ENCODE measurements around the gene VARS2. TPM values are rescaled to one million over a fixed set of nuclear protein-coding genes. Genes with fewer than 3 reads are reported as not detected.

The VARS2 gene
- total and polyA plus RNA-seq, 2 donors (not counting 3 experiments of a cell fraction or from before 2014, with no cell fraction given) = 17.8 to 34.3 TPM

DNA sequence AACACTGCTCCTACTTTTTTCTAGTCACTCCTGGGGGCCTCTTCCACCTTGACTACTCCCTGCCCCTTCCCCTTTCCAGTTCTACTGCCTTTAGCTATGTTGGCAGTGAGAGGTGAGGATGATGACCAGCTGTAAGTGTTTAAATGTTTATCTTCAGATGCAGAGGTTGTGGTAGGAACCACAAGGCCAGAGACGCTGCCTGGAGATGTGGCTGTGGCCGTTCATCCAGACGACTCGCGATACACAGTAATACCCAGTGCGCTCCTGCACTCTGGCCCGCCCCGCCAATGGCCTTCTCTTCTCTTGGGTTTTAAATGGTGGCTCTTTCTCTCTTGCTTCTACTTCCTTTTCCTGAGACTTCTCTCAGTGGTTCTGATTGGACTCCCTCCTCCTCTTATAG lies 4.6 kb downstream of the VARS2 start:
- BruUV-seq (replicated peaks) = no TSS peak
- dilution Hi-C loops (cut with MboI; ENCODE audit: extremely low pct_ligation_motif_present, low sequenced_read_pairs) = no loop called here
- ChIA-PET POLR2A (no interaction called here), CTCF (interaction anchor here (0.8 to 7.6 kb wide), 4 partner anchors 144 to 169 kb away, joined by 3 to 142 read pairs (median 114); no protein-coding TSS in a partner anchor)
- H4K20me1 ChIP-seq (replicated peaks; ENCODE audit: control insufficient read depth, extremely low read depth, insufficient read depth, low read length) = no peaks in the 10 kb centered on the region
- H3K9me3 ChIP-seq (replicated peaks; ENCODE audit: control insufficient read depth, insufficient read depth, low read length) = no peaks in the 10 kb centered on the region
- no peak overlapping the region for H3K4me3 ChIP-seq (replicated peaks in 1 of 3; ENCODE audit: insufficient read depth in 1 of 3, low read depth in 1 of 3, low read length in 3 of 3)
- no peaks in the 10 kb centered on the region for H3K27me3 ChIP-seq (ENCODE audit: control insufficient read depth in 2 of 2, insufficient read depth in 2 of 2, low read length in 2 of 2)
- DNase-seq (ENCODE audit: low read depth, low spot score) = no peak
- H2AFZ ChIP-seq (ENCODE audit: low read depth, low read length) = no peak overlapping the region
- H3K9me1 ChIP-seq (replicated peaks; ENCODE audit: control insufficient read depth, extremely low read depth, insufficient read depth, low read length) = no peaks in the 10 kb centered on the region
- peaks cover 22% of the 10 kb centered on the region for H3K4me1 ChIP-seq (ENCODE audit: control insufficient read depth, extremely low read depth, insufficient read depth, low read length)
- intact Hi-C loops (cut with micrococcal nuclease) = no loop called here
- TF ChIP-seq, protein P1, sequence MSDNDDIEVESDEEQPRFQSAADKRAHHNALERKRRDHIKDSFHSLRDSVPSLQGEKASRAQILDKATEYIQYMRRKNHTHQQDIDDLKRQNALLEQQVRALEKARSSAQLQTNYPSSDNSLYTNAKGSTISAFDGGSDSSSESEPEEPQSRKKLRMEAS (IDR thresholded peaks at IDR 0.05; ENCODE audit: insufficient read depth, insufficient read length) = no peak
- no peak for TF ChIP-seq POLR2A (IDR thresholded peaks at IDR 0.05; ENCODE audit: low read depth, low read length)
- TF ChIP-seq EZH2 (IDR thresholded peaks at IDR 0.05; ENCODE audit: borderline replicate concordance, low read depth, low read length, severe bottlenecking) = no peak
- no peak for TF ChIP-seq GATA2 (IDR thresholded peaks at IDR 0.05; ENCODE audit: insufficient read depth, insufficient read length, low read depth, low read length)
- TF ChIP-seq POLR2AphosphoS5 (IDR thresholded peaks at IDR 0.05; ENCODE audit: insufficient read depth, low read depth, low read length) = no peak
- TF ChIP-seq JUN (IDR thresholded peaks at IDR 0.05; ENCODE audit: borderline replicate concordance, insufficient read depth, insufficient read length, low read depth) = no peak
- TF ChIP-seq, protein P2, sequence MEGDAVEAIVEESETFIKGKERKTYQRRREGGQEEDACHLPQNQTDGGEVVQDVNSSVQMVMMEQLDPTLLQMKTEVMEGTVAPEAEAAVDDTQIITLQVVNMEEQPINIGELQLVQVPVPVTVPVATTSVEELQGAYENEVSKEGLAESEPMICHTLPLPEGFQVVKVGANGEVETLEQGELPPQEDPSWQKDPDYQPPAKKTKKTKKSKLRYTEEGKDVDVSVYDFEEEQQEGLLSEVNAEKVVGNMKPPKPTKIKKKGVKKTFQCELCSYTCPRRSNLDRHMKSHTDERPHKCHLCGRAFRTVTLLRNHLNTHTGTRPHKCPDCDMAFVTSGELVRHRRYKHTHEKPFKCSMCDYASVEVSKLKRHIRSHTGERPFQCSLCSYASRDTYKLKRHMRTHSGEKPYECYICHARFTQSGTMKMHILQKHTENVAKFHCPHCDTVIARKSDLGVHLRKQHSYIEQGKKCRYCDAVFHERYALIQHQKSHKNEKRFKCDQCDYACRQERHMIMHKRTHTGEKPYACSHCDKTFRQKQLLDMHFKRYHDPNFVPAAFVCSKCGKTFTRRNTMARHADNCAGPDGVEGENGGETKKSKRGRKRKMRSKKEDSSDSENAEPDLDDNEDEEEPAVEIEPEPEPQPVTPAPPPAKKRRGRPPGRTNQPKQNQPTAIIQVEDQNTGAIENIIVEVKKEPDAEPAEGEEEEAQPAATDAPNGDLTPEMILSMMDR (IDR thresholded peaks at IDR 0.05; ENCODE audit: extremely low read depth in 1 of 2, insufficient read depth in 1 of 2, low read depth in 1 of 2, low read length in 2 of 2) = no peak
- TF ChIP-seq FOS (IDR thresholded peaks at IDR 0.05; ENCODE audit: borderline replicate concordance, insufficient read depth, low read length) = no peak
- no peak for TF ChIP-seq MYC (IDR thresholded peaks at IDR 0.05; ENCODE audit: low read depth, low read length)
- no peak overlapping the region for H3K4me2 ChIP-seq (ENCODE audit: insufficient read depth, low read length)
- peaks cover 0 to 41% of the 10 kb centered on the region in 2 experiments for H3K36me3 ChIP-seq (ENCODE audit: control insufficient read depth in 2 of 2, extremely low read depth in 1 of 2, insufficient read depth in 2 of 2, low read length in 2 of 2)
- H3K79me2 ChIP-seq (ENCODE audit: control insufficient read depth, insufficient read depth, low read length) = no peaks in the 10 kb centered on the region
- no peak overlapping the region for H3K27ac ChIP-seq (ENCODE audit: insufficient read depth, low read depth, low read length)
- no peak for FAIRE-seq
- H3K9ac ChIP-seq (replicated peaks; ENCODE audit: extremely low read depth, insufficient read depth, low read length) = no peak overlapping the region
